Esophagus squamous epithelium (tissue), 5 donors: Measurements from ENCODE around the gene DNAJC25. TPM values are rescaled to one million over a fixed set of nuclear protein-coding genes. Genes with fewer than 3 reads are reported as not detected.

ENCODE experiments used
- DNase-seq: peaks from one replicate; lab custom pipeline; 2025; lab: John Stamatoyannopoulos, UW
- H3K27ac ChIP-seq, 4 donors: fragments of 200-600 bp; sonication (generic); one replicate each; pipeline ENCODE4 v1.5.1; 2016 to 2019; ENCODE audit warnings: mild to moderate bottlenecking in 1 of 4
- H3K27me3 ChIP-seq, 4 donors: fragments of 200-600 bp; sonication (generic); 1 replicate in 3 of 4; 2 replicates in 1 of 4; pipeline versions ENCODE4 v1.5.1 to v1.6.0; 2017 to 2021; ENCODE audit warnings: antibody characterized with exemption in 1 of 4
- H3K36me3 ChIP-seq, 3 donors: fragments of 200-600 bp; sonication (generic); one replicate each; pipeline ENCODE4 v1.5.1; 2016 to 2019
- H3K4me1 ChIP-seq, 3 donors: fragments of 200-600 bp; sonication (generic); one replicate each; pipeline ENCODE4 v1.5.1; 2017 to 2019
- H3K4me3 ChIP-seq, 4 donors: fragments of 200-600 bp; sonication (generic); 1 replicate in 3 of 4; 2 replicates in 1 of 4; pipeline ENCODE4 v1.5.1; 2016 to 2019; ENCODE audit warnings: mild to moderate bottlenecking in 2 of 4, moderate library complexity in 1 of 4
- H3K9me3 ChIP-seq, 3 donors: fragments of 200-600 bp; sonication (generic); one replicate each; pipeline ENCODE4 v1.5.1; 2016 to 2019
- CTCF ChIP-seq, 6 experiments: fragments of 450-650 bp in 4 of 6; fragments of 200-600 bp in 2 of 6; sonication (generic) in 2 of 6; IDR thresholded peaks; one replicate each; pipeline ENCODE4 v1.5.1; 2016 to 2019; ENCODE audit warnings: antibody characterized with exemption in 6 of 6, mild to moderate bottlenecking in 4 of 6, moderate library complexity in 4 of 6
- POLR2A ChIP-seq, 4 donors: fragments of 450-650 bp; IDR thresholded peaks; one replicate each; pipeline ENCODE4 v1.6.1; 2017; ENCODE audit warnings: antibody characterized with exemption in 4 of 4, mild to moderate bottlenecking in 4 of 4, moderate library complexity in 3 of 4
- WGBS, 2 donors: methylation state at CpG; one replicate each; pipeline ENCODE4 v1.1.5; 2018; 5-methylcytosine and 5-hydroxymethylcytosine counted together
- intact Hi-C: fragments of 100-400 bp; cut with DNase I; formaldehyde crosslinking; loops from one replicate; pipeline ENCODE4 v1.15.0; 2022
- total RNA-seq, 4 donors: library from RNA; depleted of rRNA; stranded (reverse); fragments of >200 nt; gene quantifications; one replicate each; pipeline ENCODE4 v1.1.0, GENCODE V29; 2016
- donor health status: DM: yes; HTN: yes; CAD: no.

DNAJC25 gene
- total RNA-seq, 4 donors from 2014 or later: 7.2 to 8.7 (median 7.6) TPM

- 73 to 76% methylated on average over 1 of the region's 1 CpG for WGBS, 2 donors
- Histone ChIP-seq H3K4me1 (no peaks in the 10 kb centered on the region), H3K4me3 (no peak overlapping the region), H3K27ac (no peak overlapping the region), H3K27me3 (no peaks in the 10 kb centered on the region), H3K36me3 (peaks cover 0 to 65% (median 0%) of the 10 kb centered on the region in 3 donors), H3K9me3 (no peaks in the 10 kb centered on the region)
- intact Hi-C loops: no loop called here
- DNase-seq: no peak
- TF ChIP-seq POLR2A (IDR thresholded peaks at IDR 0.05) (no peak), CTCF (IDR thresholded peaks at IDR 0.05) (no peak)
Observed at GRCh38 chr9:111645806-111646205, 14.7 kb downstream of the DNAJC25 start.

GRCh38 chr9:111646417-111646816 lies 15.3 kb downstream of the DNAJC25 start:
- DNase-seq: no peak
- Histone ChIP-seq H3K27me3 (no peaks in the 10 kb centered on the region), H3K4me1 (no peaks in the 10 kb centered on the region), H3K9me3 (no peaks in the 10 kb centered on the region), H3K4me3 (no peak overlapping the region), H3K36me3 (peaks cover 0 to 68% (median 2%) of the 10 kb centered on the region in 3 donors), H3K27ac (no peak overlapping the region)
- TF ChIP-seq POLR2A (IDR thresholded peaks at IDR 0.05): no peak
- no peak for TF ChIP-seq CTCF (IDR thresholded peaks at IDR 0.05)
- intact Hi-C loops: no loop called here
- WGBS, 2 donors: 80 to 87% methylated on average over 2 of the region's 2 CpGs

GRCh38 chr9:111648066-111648465 lies 16.9 kb downstream of the DNAJC25 start:
- H3K36me3 ChIP-seq: peaks cover 0 to 79% (median 3%) of the 10 kb centered on the region in 3 donors
- H3K4me3 ChIP-seq: no peak overlapping the region
- DNase-seq: no peak
- no peaks in the 10 kb centered on the region for H3K27me3 ChIP-seq
- H3K27ac ChIP-seq: peak overlapping the region in 1 of 4 donors; percentile 41
- H3K4me1 ChIP-seq: no peaks in the 10 kb centered on the region
- intact Hi-C loops: no loop called here
- WGBS, 2 donors: 79 to 82% methylated on average over 4 of the region's 4 CpGs
- no peaks in the 10 kb centered on the region for H3K9me3 ChIP-seq
- no peak for TF ChIP-seq POLR2A (IDR thresholded peaks at IDR 0.05)
- TF ChIP-seq CTCF (IDR thresholded peaks at IDR 0.05): no peak

- no peak overlapping the region for H3K4me3 ChIP-seq
- 89 to 96% methylated on average over 4 of the region's 4 CpGs for WGBS, 2 donors
- DNase-seq: no peak
- intact Hi-C loops: no loop called here
- H3K27ac ChIP-seq: no peak overlapping the region
- peaks cover 0 to 79% (median 3%) of the 10 kb centered on the region in 3 donors for H3K36me3 ChIP-seq
- H3K4me1 ChIP-seq: no peaks in the 10 kb centered on the region
- no peaks in the 10 kb centered on the region for H3K9me3 ChIP-seq
- no peak for TF ChIP-seq POLR2A (IDR thresholded peaks at IDR 0.05)
- H3K27me3 ChIP-seq: no peaks in the 10 kb centered on the region
Observed at GRCh38 chr9:111649016-111649415, 17.9 kb downstream of the DNAJC25 start.

GRCh38 chr9:111657051-111657450 lies 25.9 kb downstream of the DNAJC25 start:
- no peak overlapping the region for H3K27ac ChIP-seq
- TF ChIP-seq POLR2A (IDR thresholded peaks at IDR 0.05) (no peak), CTCF (IDR thresholded peaks at IDR 0.05) (no peak)
- H3K36me3 ChIP-seq: peaks cover 0 to 33% (median 0%) of the 10 kb centered on the region in 3 donors
- no peaks in the 10 kb centered on the region for H3K27me3 ChIP-seq
- DNase-seq: no peak
- 73 to 87% methylated on average over 6 of the region's 6 CpGs for WGBS, 2 donors
- peaks cover 0 to 9% (median under 1%) of the 10 kb centered on the region in 3 donors for H3K4me1 ChIP-seq
- no peak overlapping the region for H3K4me3 ChIP-seq
- intact Hi-C loops: no loop called here
- no peaks in the 10 kb centered on the region for H3K9me3 ChIP-seq

- no peak overlapping the region for H3K27ac ChIP-seq
- DNase-seq: no peak
Observed at GRCh38 chr9:111658943-111659342, 27.8 kb downstream of the DNAJC25 start.

More at GRCh38 chr9:111658943-111659342, 27.8 kb downstream of the DNAJC25 start:
- Histone ChIP-seq H3K9me3 (no peaks in the 10 kb centered on the region), H3K27me3 (no peaks in the 10 kb centered on the region), H3K4me3 (no peak overlapping the region), H3K36me3 (peaks cover 0 to 14% (median 0%) of the 10 kb centered on the region in 3 donors), H3K4me1 (peaks cover 4 to 25% (median 10%) of the 10 kb centered on the region in 3 donors)
- 61 to 88% methylated on average over 8 of the region's 8 CpGs for WGBS, 2 donors
- no peak for TF ChIP-seq POLR2A (IDR thresholded peaks at IDR 0.05)
- TF ChIP-seq CTCF (IDR thresholded peaks at IDR 0.05): no peak
- intact Hi-C loops: no loop called here
